Stimulated activated CD4-positive, alpha-beta T cell treated with anti-CD3 and anti-CD28 coated beads, Interleukin-15, amount 100 ng/mL, for 1 hour (primary cell): Measurements from ENCODE around the gene THBS2.

Source experiments
- DNase-seq, 2 donors: peaks; one replicate each; pipeline ENCODE4 v3.0.0-alpha.2; 2020; ENCODE audit warnings: low read depth in 1 of 2, low spot score in 1 of 2

Gene THBS2

GRCh38 chr6:169250660-169251059 lies 3.0 kb downstream of the THBS2 start:
- DNase-seq, result no peak

GRCh38 chr6:169249057-169249456 lies 4.6 kb downstream of the THBS2 start:
- no peak for DNase-seq

GRCh38 chr6:169248521-169248971 lies 5.1 kb downstream of the THBS2 start:
- DNase-seq, result no peak

GRCh38 chr6:169247991-169248390 lies 5.7 kb downstream of the THBS2 start:
- no peak for DNase-seq

- no peak for DNase-seq
Measured at GRCh38 chr6:169247419-169247818, 6.2 kb downstream of the THBS2 start.

- DNase-seq, result no peak
Measured at GRCh38 chr6:169246445-169246844, 7.2 kb downstream of the THBS2 start.

GRCh38 chr6:169244684-169245383 lies 8.8 kb downstream of the THBS2 start:
- DNase-seq, result no peak

- DNase-seq, result no peak
Measured at GRCh38 chr6:169243661-169244060, 10.0 kb downstream of the THBS2 start.

GRCh38 chr6:169243186-169243585 lies 10.5 kb downstream of the THBS2 start:
- DNase-seq, result no peak

- DNase-seq, result no peak
Measured at GRCh38 chr6:169241688-169242350, 11.8 kb downstream of the THBS2 start.

GRCh38 chr6:169240591-169241390 lies 12.9 kb downstream of the THBS2 start:
- DNase-seq, result no peak

- no peak for DNase-seq
Measured at GRCh38 chr6:169240125-169240524, 13.5 kb downstream of the THBS2 start.

GRCh38 chr6:169239181-169239580 lies 14.5 kb downstream of the THBS2 start:
- no peak for DNase-seq

GRCh38 chr6:169238766-169239165 lies 14.9 kb downstream of the THBS2 start:
- no peak for DNase-seq

GRCh38 chr6:169237496-169238134 lies 16.0 kb downstream of the THBS2 start:
- no peak for DNase-seq

GRCh38 chr6:169236988-169237387 lies 16.7 kb downstream of the THBS2 start:
- no peak for DNase-seq

GRCh38 chr6:169236545-169236944 lies 17.1 kb downstream of the THBS2 start:
- no peak for DNase-seq

GRCh38 chr6:169235286-169235685 lies 18.4 kb downstream of the THBS2 start:
- DNase-seq, result no peak

GRCh38 chr6:169234634-169235033 lies 19.0 kb downstream of the THBS2 start:
- DNase-seq, result no peak

- DNase-seq, result no peak
Measured at GRCh38 chr6:169233832-169234231, 19.8 kb downstream of the THBS2 start.

GRCh38 chr6:169233181-169233580 lies 20.5 kb downstream of the THBS2 start:
- DNase-seq, result no peak
